GM12878 (cell line): ENCODE measurements around the gene RBMS3. TPM values are rescaled to one million over a fixed set of nuclear protein-coding genes. Genes with fewer than 3 reads are reported as not detected.

Source experiments
- ATAC-seq: fragments of 200-7000 bp; cut with Tn5 transposase; 3 replicates; pipeline ENCODE4 v1.9.1; 2020; ENCODE audit warnings: mild to moderate bottlenecking, moderate library complexity
- BruUV-seq: library from RNA; stranded (reverse); fragments of 400-500 nt; replicated peaks from 2 replicates; lab custom pipeline; 2021; lab: Mats Ljungman, UMichigan
- CTCF ChIA-PET: fragments of 300-600 bp; sonication (Branson Sonifier 250); formaldehyde crosslinking; extraction: SDS; loops from one replicate; lab custom pipeline; 2021; ENCODE audit warnings: inconsistent platforms; lab: Yijun Ruan, JAX
- POLR2A ChIA-PET: fragments of 350-600 bp; formaldehyde crosslinking; extraction: SDS; loops from one replicate; lab custom pipeline; 2021; ENCODE audit warnings: inconsistent platforms; lab: Charles Lee
- RAD21 ChIA-PET: fragments of 300-600 bp; sonication (Branson Sonifier 250); formaldehyde crosslinking; loops from one replicate; lab custom pipeline; 2023; ENCODE audit warnings: antibody characterized with exemption; ENCODE audit not compliant: unreplicated experiment; lab: Charles Lee
- SMC1A ChIA-PET: fragments of 300-600 bp; sonication (Branson Sonifier 250); formaldehyde crosslinking; loops from one replicate; lab custom pipeline; 2023; ENCODE audit not compliant: unreplicated experiment, uncharacterized antibody; lab: Charles Lee
- DNase-seq: peaks from one replicate; pipeline ENCODE4 v3.0.0-alpha.2; 2011; ENCODE audit warnings: low read depth, low spot score
- FAIRE-seq: peaks from 3 replicates; lab custom pipeline; 2011; peaks lifted over from hg19 to GRCh38; lab: Jason Lieb, UNC
- H2AFZ ChIP-seq: 2 replicates; pipeline ENCODE4 v1.6.0; 2011; ENCODE audit warnings: low read depth, low read length, control low read depth; ENCODE audit not compliant: control insufficient read depth
- H3K27ac ChIP-seq: 2 replicates; pipeline ENCODE4 v1.5.1; 2011; ENCODE audit warnings: control low read depth; ENCODE audit not compliant: control insufficient read depth, insufficient read depth
- H3K27me3 ChIP-seq, 2 experiments: replicated peaks in 1 of 2; 2 replicates each; pipeline versions ENCODE4 v1.6.0 to v1.6.1; 2011; ENCODE audit warnings: low read length in 1 of 2; ENCODE audit not compliant: control insufficient read depth in 2 of 2, insufficient read depth in 2 of 2
- H3K36me3 ChIP-seq, 2 experiments: 2 replicates each; pipeline ENCODE4 v1.5.1; 2011; ENCODE audit warnings: low read length in 1 of 2; ENCODE audit not compliant: control insufficient read depth in 2 of 2, insufficient read depth in 2 of 2
- H3K4me1 ChIP-seq: 2 replicates; pipeline ENCODE4 v1.6.1; 2011; ENCODE audit warnings: mild to moderate bottlenecking, low read length, moderate library complexity, mixed read lengths; ENCODE audit not compliant: control insufficient read depth, insufficient read depth
- H3K4me2 ChIP-seq: 2 replicates; pipeline ENCODE4 v1.6.0; 2011; ENCODE audit warnings: control low read depth; ENCODE audit not compliant: control insufficient read depth, insufficient read depth
- H3K4me3 ChIP-seq: fragments of 200-600 bp; sonication (generic); 2 replicates; pipeline ENCODE4 v1.5.1; 2016
- H3K79me2 ChIP-seq: 2 replicates; pipeline ENCODE4 v1.6.0; 2011; ENCODE audit warnings: low read length; ENCODE audit not compliant: control insufficient read depth, insufficient read depth
- H3K9ac ChIP-seq: 2 replicates; pipeline ENCODE4 v1.8.0; 2011; ENCODE audit warnings: low read length, control low read depth, mixed read lengths; ENCODE audit not compliant: control insufficient read depth, insufficient read depth
- H3K9me3 ChIP-seq: replicated peaks from 3 replicates; pipeline ENCODE4 v1.5.1; 2011; ENCODE audit warnings: mild to moderate bottlenecking, low read length; ENCODE audit not compliant: control insufficient read depth, insufficient read depth
- H4K20me1 ChIP-seq: 2 replicates; pipeline ENCODE4 v1.6.0; 2011; ENCODE audit not compliant: control insufficient read depth, insufficient read depth
- ASH2L ChIP-seq: fragments of 300-600, 200-600 bp; sonication (generic); IDR thresholded peaks from 2 replicates; pipeline ENCODE4 v1.6.1; 2017; ENCODE audit warnings: low read depth, mild to moderate bottlenecking, borderline replicate concordance
- CBX3 ChIP-seq: fragments of 200-600 bp; sonication (generic); IDR thresholded peaks from 2 replicates; pipeline ENCODE4 v1.6.1; 2016; ENCODE audit warnings: low read depth, borderline replicate concordance
- EP300 ChIP-seq, 2 experiments: fragments of 150-350 bp in 1 of 2; IDR thresholded peaks; 2 replicates each; pipeline ENCODE4 v1.6.1; 2011 to 2012; ENCODE audit warnings: low read depth in 2 of 2, low read length in 2 of 2, borderline replicate concordance in 1 of 2, improper control_type of control experiment in 1 of 2, inconsistent platforms in 1 of 2; ENCODE audit not compliant: control insufficient read depth in 1 of 2
- FOS ChIP-seq: IDR thresholded peaks from 3 replicates; pipeline ENCODE4 v1.6.1; 2011; ENCODE audit warnings: borderline replicate concordance; ENCODE audit not compliant: insufficient read length; ENCODE audit errors: extremely low read depth
- GABPA ChIP-seq: IDR thresholded peaks from 2 replicates; pipeline ENCODE4 v1.6.1; 2014; ENCODE audit warnings: antibody characterized with exemption, low read depth, mild to moderate bottlenecking, inconsistent platforms
- IRF5 ChIP-seq: fragments of 450-650 bp; IDR thresholded peaks from 2 replicates; pipeline ENCODE4 v1.6.1; 2017; ENCODE audit warnings: borderline replicate concordance
- MTA2 ChIP-seq: fragments of 450-650 bp; IDR thresholded peaks from 2 replicates; pipeline ENCODE4 v1.6.1; 2016; ENCODE audit warnings: low read depth, mild to moderate bottlenecking, moderate library complexity
- RCOR1 ChIP-seq: conservative IDR thresholded peaks from 2 replicates; pipeline ENCODE4 v1.6.1; 2012; ENCODE audit warnings: low read depth, low read length, improper control_type of control experiment
- REST ChIP-seq: IDR thresholded peaks from 2 replicates; pipeline ENCODE4 v1.6.1; 2012; ENCODE audit warnings: mild to moderate bottlenecking, low read depth, low read length
- RUNX3 ChIP-seq: IDR thresholded peaks from 2 replicates; pipeline ENCODE4 v1.6.1; 2012; ENCODE audit warnings: low read length, inconsistent platforms
- SMAD1 ChIP-seq: fragments of 450-650 bp; IDR thresholded peaks from 2 replicates; pipeline ENCODE4 v1.6.1; 2018; ENCODE audit warnings: mild to moderate bottlenecking, low read depth; ENCODE audit not compliant: partially characterized antibody
- SMARCA5 ChIP-seq: fragments of 450-650 bp; IDR thresholded peaks from 2 replicates; pipeline ENCODE4 v1.6.1; 2017; ENCODE audit warnings: mild to moderate bottlenecking
- SMC3 ChIP-seq: IDR thresholded peaks from 2 replicates; pipeline ENCODE4 v1.6.1; 2011; ENCODE audit warnings: low read length, improper control_type of control experiment, borderline replicate concordance
- STAT1 ChIP-seq: fragments of 450-650 bp; conservative IDR thresholded peaks from 2 replicates; pipeline ENCODE4 v1.6.1; 2014; ENCODE audit warnings: antibody characterized with exemption, mild to moderate bottlenecking
- STAT3 ChIP-seq: IDR thresholded peaks from 2 replicates; pipeline ENCODE4 v1.6.1; 2011; ENCODE audit warnings: low read depth, low read length, improper control_type of control experiment
- ZNF207 ChIP-seq: fragments of 450-650 bp; IDR thresholded peaks from 2 replicates; pipeline ENCODE4 v1.6.1; 2014; ENCODE audit warnings: antibody characterized with exemption, mild to moderate bottlenecking, borderline replicate concordance
- ZSCAN29 ChIP-seq: fragments of 450-650 bp; IDR thresholded peaks from 2 replicates; pipeline ENCODE4 v1.6.1; 2017; ENCODE audit warnings: mild to moderate bottlenecking, moderate library complexity
- WGBS: methylation state at CpG from one replicate; pipeline ENCODE4 v1.1.6; 2016; ENCODE audit warnings: low lambda C conversion rate; ENCODE audit not compliant: insufficient replicate concordance, insufficient coverage; ENCODE audit errors: missing lambda C conversion rate; 5-methylcytosine and 5-hydroxymethylcytosine counted together
- in situ Hi-C: fragments of 300-500 bp; cut with MboI; formaldehyde crosslinking; loops from 9 replicates; pipeline ENCODE4 v1.14.3; 2018; ENCODE audit warnings: mixed read lengths
- intact Hi-C: fragments of 100-400 bp; cut with micrococcal nuclease; formaldehyde crosslinking; loops from one replicate; pipeline ENCODE4 v1.14.2; 2022; ENCODE audit not compliant: unreplicated experiment
- polyA plus RNA-seq, 11 experiments: library from polyadenylated mRNA; depleted of rRNA in 4 of 11; unstranded in 6 of 11; stranded (reverse) in 5 of 11; fragments of >200 nt; fragmentation: Nextera tagmentation in 4 of 11; fragmentation: Illumina TruSeq in 1 of 11; extraction: Ambion mirVana in 4 of 11; extraction: Trizol in 1 of 11; gene quantifications; 1 replicate in 1 of 11; 2 replicates in 10 of 11; pipeline versions ENCODE4 v1.2.1 to v1.2.3, GENCODE V29; 2011 to 2016; ENCODE audit warnings: inconsistent platforms in 2 of 11, missing spikeins in 2 of 11, low read depth in 1 of 11
- total RNA-seq, 4 experiments: library from RNA; depleted of rRNA in 3 of 4; stranded (reverse); fragments of >200 nt in 3 of 4; fragmentation: Illumina TruSeq in 1 of 4; extraction: Trizol in 1 of 4; gene quantifications; 2 replicates each; pipeline versions ENCODE4 v1.2.1 to v1.2.3, GENCODE V29; 2013 to 2021

The RBMS3 gene
- total and polyA plus RNA-seq, 10 of the 15 experiments (the other 5 are each of a cell fraction or from before 2014, with no cell fraction given), result 0.79 to 4.7 (median 3.1) TPM

GRCh38 chr3:29711255-29711771 is 430.4 kb downstream of the RBMS3 start:
- H3K4me1 ChIP-seq, result no peaks in the 10 kb centered on the region
- FAIRE-seq (no peak), DNase-seq (no peak), ATAC-seq (no peak)
- H3K27ac ChIP-seq, result no peak overlapping the region
- H3K36me3 ChIP-seq, result no peaks in the 10 kb centered on the region
- ChIA-PET CTCF (interaction anchor here (0.9 to 2.4 kb wide), 3 partner anchors 12 to 487 kb away, joined by 3 to 11 read pairs (median 3); no protein-coding TSS in a partner anchor), SMC1A (interaction anchor here (0.9 to 1.1 kb wide), 3 partner anchors 11 to 795 kb away, joined by 3 to 5 read pairs (median 3); no protein-coding TSS in a partner anchor), POLR2A (no interaction called here), RAD21 (no interaction called here)
- WGBS, result 1% methylated on average over 3 of the region's 3 CpGs
- no peak overlapping the region for H3K9ac ChIP-seq
- BruUV-seq, result no TSS peak
- H3K9me3 ChIP-seq, result no peaks in the 10 kb centered on the region; the same call in 2 of the 3 replicates
- H3K4me2 ChIP-seq, result no peak overlapping the region
- H4K20me1 ChIP-seq, result no peaks in the 10 kb centered on the region
- H3K27me3 ChIP-seq, result no peaks in the 10 kb centered on the region
- TF ChIP-seq SMAD1 (no peak), SMARCA5 (no peak), GABPA (no peak), STAT3 (no peak), RUNX3 (no peak), ZNF207 (no peak), ZSCAN29 (no peak), ASH2L (no peak), CBX3 (no peak), MTA2 (no peak), FOS (no peak), IRF5 (no peak), SMC3 (no peak), STAT1 (no peak), RCOR1 (no peak), REST (no peak), EP300 (IDR thresholded peaks at IDR 0.05; ENCODE audit: borderline replicate concordance in 1 of 2, control insufficient read depth in 1 of 2, low read depth in 2 of 2, low read length in 2 of 2) (no peak)
- H2AFZ ChIP-seq, result no peak overlapping the region
- H3K79me2 ChIP-seq, result no peaks in the 10 kb centered on the region
- intact Hi-C loops (no loop called here), in situ Hi-C loops (no loop called here)
- H3K4me3 ChIP-seq, result no peak overlapping the region
